BJ (cell line): ENCODE measurements around the gene ROR1. TPM values are rescaled to one million over a fixed set of nuclear protein-coding genes. Genes with fewer than 3 reads are reported as not detected.
A peak's percentile ranks its signal among the peaks of the same experiment; 100 is the strongest.

Experiments used
- CTCF ChIA-PET: fragments of 350-600 bp; formaldehyde crosslinking; extraction: SDS; loops from one replicate; lab custom pipeline; 2021; ENCODE audit warnings: antibody characterized with exemption, inconsistent platforms; lab: Yijun Ruan, JAX
- POLR2A ChIA-PET: fragments of 300-600 bp; sonication (Branson Sonifier 250); formaldehyde crosslinking; extraction: SDS; loops from one replicate; lab custom pipeline; 2021; ENCODE audit warnings: antibody characterized with exemption; lab: Charles Lee
- DNase-seq: peaks from one replicate; pipeline ENCODE4 v3.0.0-alpha.2; 2011; ENCODE audit warnings: low read depth
- H3K27me3 ChIP-seq: 2 replicates; pipeline ENCODE4 v1.6.0; 2011; ENCODE audit warnings: low read length; ENCODE audit not compliant: control insufficient read depth, insufficient read depth
- H3K36me3 ChIP-seq: 2 replicates; pipeline ENCODE4 v1.5.1; 2011; ENCODE audit warnings: low read length; ENCODE audit not compliant: control insufficient read depth, insufficient read depth
- H3K4me3 ChIP-seq: 2 replicates; pipeline ENCODE4 v1.5.1; 2011; ENCODE audit warnings: low read depth, mild to moderate bottlenecking, control low read depth, low read length
- polyA plus RNA-seq: library from polyadenylated mRNA; depleted of rRNA; stranded (reverse); fragments of >200 nt; gene quantifications from 2 replicates; pipeline ENCODE4 v1.2.3, GENCODE V29; 2011
- TF ChIP-seq, protein P1 (sequence below): IDR thresholded peaks from 2 replicates; pipeline ENCODE4 v1.5.1; 2011; ENCODE audit warnings: low read depth, mild to moderate bottlenecking, control low read depth, inconsistent platforms, low read length, moderate library complexity; ENCODE audit not compliant: insufficient read depth

ROR1 gene
- polyA plus RNA-seq, 1 experiment = 4.6 TPM

DNA sequence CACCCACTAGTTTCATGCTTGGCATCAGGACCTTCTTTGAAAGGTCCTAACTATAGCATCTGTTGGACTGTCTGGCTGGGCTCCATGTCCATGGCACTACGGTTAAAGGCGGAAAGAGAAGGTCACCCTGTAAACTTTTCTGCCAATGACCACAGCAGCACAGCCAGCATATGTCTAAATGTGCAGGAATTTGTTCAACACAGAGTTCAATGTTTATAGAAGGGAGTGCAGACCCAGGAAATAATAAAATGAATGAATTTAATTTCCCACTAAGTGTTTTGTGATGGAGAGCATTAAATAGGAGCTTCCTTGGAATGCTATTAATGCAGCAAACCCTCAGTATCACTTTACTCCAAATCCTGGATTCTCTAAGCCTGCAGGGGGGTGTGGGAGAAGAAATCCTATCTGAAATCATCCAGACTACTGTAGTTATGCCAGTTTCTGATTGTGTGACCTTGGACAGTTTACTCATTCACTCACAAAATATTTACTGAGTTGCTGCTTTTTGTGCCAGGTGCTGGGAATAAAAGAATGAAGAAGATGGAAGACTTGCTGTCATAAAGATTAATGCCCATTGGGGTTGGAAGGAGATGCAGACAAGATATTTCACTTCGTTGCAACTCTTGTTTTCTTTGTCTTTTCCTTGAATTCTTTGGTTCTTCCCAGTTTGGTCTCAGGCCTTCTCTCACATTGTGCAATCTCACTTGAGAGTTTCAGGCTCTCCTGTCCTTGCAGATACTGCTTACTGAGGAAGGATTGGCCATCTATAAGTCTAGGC, 195.0 kb downstream of the ROR1 start:
- TF ChIP-seq, protein P1, sequence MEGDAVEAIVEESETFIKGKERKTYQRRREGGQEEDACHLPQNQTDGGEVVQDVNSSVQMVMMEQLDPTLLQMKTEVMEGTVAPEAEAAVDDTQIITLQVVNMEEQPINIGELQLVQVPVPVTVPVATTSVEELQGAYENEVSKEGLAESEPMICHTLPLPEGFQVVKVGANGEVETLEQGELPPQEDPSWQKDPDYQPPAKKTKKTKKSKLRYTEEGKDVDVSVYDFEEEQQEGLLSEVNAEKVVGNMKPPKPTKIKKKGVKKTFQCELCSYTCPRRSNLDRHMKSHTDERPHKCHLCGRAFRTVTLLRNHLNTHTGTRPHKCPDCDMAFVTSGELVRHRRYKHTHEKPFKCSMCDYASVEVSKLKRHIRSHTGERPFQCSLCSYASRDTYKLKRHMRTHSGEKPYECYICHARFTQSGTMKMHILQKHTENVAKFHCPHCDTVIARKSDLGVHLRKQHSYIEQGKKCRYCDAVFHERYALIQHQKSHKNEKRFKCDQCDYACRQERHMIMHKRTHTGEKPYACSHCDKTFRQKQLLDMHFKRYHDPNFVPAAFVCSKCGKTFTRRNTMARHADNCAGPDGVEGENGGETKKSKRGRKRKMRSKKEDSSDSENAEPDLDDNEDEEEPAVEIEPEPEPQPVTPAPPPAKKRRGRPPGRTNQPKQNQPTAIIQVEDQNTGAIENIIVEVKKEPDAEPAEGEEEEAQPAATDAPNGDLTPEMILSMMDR = no peak
- peaks cover 7% of the 10 kb centered on the region for H3K27me3 ChIP-seq

DNA sequence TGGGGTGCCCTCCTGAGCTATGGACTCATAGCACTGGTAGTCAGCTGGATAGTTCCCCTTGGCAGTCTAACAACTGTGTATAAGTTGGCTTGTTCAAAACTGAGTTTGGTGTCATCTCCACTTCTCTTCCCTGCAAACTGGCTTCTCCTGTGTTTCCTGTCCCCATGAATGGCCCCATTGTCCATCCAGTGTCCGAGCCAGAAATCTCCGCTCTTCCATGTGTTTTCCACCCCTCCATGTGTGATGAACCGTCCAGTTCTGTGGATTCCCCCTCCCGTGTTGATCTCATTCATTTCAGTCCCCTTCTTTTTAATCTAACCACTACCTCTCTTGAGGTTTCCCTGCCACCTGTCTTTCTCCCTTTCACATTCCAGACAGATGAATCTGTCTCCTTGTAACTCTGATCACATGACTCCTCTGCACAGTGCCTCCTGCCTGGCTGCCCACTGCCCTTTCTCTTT, 195.7 kb downstream of the ROR1 start:
- Histone ChIP-seq H3K27me3 (peaks cover 7% of the 10 kb centered on the region), H3K36me3 (no peaks in the 10 kb centered on the region), H3K4me3 (no peak overlapping the region)
- TF ChIP-seq, protein P1 = no peak
- DNase-seq = no peak
- CTCF ChIA-PET = interaction anchor here (1.0 kb wide), 1 partner anchor 48 kb away, joined by 3 read pairs; no protein-coding TSS in a partner anchor
- POLR2A ChIA-PET = no interaction called here

More for the DNA sequence above, 195.0 kb downstream of the ROR1 start:
- H3K4me3 ChIP-seq = no peak overlapping the region
- DNase-seq = peak; percentile 90
- ChIA-PET POLR2A (no interaction called here), CTCF (interaction anchor here (1.0 kb wide), 1 partner anchor 48 kb away, joined by 3 read pairs; no protein-coding TSS in a partner anchor)
- H3K36me3 ChIP-seq = no peaks in the 10 kb centered on the region

DNA sequence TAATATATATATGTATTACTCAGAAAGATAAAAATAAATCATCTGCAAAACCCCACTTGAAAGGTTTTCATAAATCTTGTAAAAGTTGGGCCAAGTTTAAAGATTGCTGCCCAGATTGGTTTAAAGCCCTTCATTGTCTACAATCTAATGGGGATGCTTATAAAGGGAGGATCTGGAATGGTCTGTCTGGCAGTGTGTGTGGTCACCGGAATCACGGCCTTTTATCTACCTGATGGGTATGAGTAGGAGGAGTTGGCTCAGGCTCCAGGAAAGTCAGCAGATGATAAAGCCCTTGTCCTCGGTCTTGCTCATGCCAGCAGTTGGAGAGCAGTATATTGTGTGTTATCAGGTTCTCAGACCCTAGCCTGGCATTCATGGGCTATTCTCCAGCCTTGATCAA, 197.7 kb downstream of the ROR1 start:
- TF ChIP-seq, protein P1 = no peak
- ChIA-PET CTCF (no interaction called here), POLR2A (no interaction called here)
- DNase-seq = no peak
- no peak overlapping the region for H3K4me3 ChIP-seq
- no peaks in the 10 kb centered on the region for H3K36me3 ChIP-seq
- peaks cover 6% of the 10 kb centered on the region; the same call in 1 of the 2 replicates for H3K27me3 ChIP-seq

DNA sequence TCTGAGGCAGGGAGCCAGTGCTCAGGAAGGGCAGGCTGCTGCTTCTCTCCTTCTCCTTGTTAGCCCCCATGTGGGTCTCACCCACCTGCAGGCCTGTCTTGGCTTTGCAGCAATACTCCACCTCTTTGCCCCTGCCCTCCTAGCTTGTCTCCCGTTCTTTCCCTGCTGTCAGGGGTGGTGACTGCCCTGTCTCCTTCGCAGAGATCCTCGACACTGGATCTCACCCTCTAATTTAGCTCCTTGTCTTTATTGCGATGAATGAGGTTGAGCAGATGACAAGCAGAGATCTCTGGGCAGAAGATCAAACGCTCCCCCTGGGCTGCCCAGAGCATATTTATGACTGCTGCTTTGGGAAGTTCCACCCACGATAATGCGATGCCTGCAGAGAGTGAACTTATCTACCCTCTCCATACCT, 199.2 kb downstream of the ROR1 start:
- H3K36me3 ChIP-seq = no peaks in the 10 kb centered on the region
- ChIA-PET CTCF (interaction anchor here (1.5 kb wide), 1 partner anchor 164 kb away, joined by 4 read pairs; no protein-coding TSS in a partner anchor), POLR2A (interaction anchor here (0.5 kb wide), 1 partner anchor 99 kb away, joined by 3 read pairs; no protein-coding TSS in a partner anchor)
- peaks cover 6% of the 10 kb centered on the region; the same call in 1 of the 2 replicates for H3K27me3 ChIP-seq
- TF ChIP-seq, protein P1 = no peak
- DNase-seq = no peak
- H3K4me3 ChIP-seq = no peak overlapping the region

DNA sequence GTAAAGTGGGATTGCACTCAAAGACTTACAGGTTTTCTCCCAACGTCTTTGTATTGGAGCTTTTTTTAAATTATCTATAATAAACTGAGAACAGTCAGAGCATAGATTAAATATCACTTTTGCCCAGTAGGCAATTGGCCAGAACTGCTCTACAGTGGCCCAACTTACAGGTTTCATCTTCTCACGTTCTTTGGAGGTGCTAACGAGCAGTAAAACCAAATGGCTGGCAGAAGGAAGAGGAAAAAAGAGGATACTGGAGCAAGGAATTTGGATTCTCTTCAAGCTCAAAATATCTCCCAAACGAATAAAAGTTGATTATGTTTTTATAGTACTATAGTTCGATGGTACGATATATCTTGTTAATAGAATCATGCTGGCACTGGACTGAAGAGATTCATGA, 201.1 kb downstream of the ROR1 start:
- no peaks in the 10 kb centered on the region for H3K36me3 ChIP-seq
- ChIA-PET POLR2A (no interaction called here), CTCF (interaction anchor here (0.6 kb wide), 1 partner anchor 218 kb away, joined by 3 read pairs; no protein-coding TSS in a partner anchor)
- TF ChIP-seq, protein P1 = no peak
- DNase-seq = no peak
- peaks cover 6% of the 10 kb centered on the region; the same call in 1 of the 2 replicates for H3K27me3 ChIP-seq
- no peak overlapping the region for H3K4me3 ChIP-seq
